ENCODE measurements around the gene GPR108.

Gene GPR108

DNA sequence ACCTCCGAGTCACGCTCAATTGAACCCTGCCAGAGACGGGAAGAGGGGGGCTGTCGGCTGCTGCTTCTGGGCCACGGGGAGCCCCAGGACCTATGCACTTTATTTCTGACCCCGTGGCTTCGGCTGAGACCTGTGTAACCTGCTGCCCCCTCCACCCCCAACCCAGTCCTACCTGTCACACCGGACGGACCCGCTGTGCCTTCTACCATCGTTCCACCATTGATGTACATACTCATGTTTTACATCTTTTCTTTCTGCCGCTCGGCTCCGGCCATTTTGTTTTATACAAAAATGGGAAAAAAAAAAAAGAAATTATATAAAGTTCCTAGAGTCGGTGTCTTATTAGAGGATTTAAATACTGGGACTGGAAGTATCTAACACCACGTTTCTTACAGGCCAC is 13.8 kb upstream of the GPR108 start:
- TF ChIP-seq FOXM1 (IDR thresholded peaks at IDR 0.05; ENCODE audit: borderline replicate concordance, low read depth) (no peak), CREB1 (IDR thresholded peaks at IDR 0.05; ENCODE audit: low read depth) (no peak), TCF12 (IDR thresholded peaks at IDR 0.05; ENCODE audit: low read depth) (no peak), NFIC (IDR thresholded peaks at IDR 0.05) (no peak), YY1 (IDR thresholded peaks at IDR 0.05; ENCODE audit: low read depth) (no peak), TEAD4 (IDR thresholded peaks at IDR 0.05) (no peak), CEBPB (IDR thresholded peaks at IDR 0.05) (no peak), ZBTB7A (IDR thresholded peaks at IDR 0.05; ENCODE audit: low read depth) (no peak), RAD21 (IDR thresholded peaks at IDR 0.05; ENCODE audit: low read depth) (no peak), EGR1 (IDR thresholded peaks at IDR 0.05) (no peak), REST (IDR thresholded peaks at IDR 0.05; ENCODE audit: low read depth) (no peak), USF1 (IDR thresholded peaks at IDR 0.05) (no peak), EP300 (IDR thresholded peaks at IDR 0.05; ENCODE audit: borderline replicate concordance) (no peak), TAF1 (IDR thresholded peaks at IDR 0.05; ENCODE audit: low read depth) (no peak)
- TF ChIP-seq, protein P1, sequence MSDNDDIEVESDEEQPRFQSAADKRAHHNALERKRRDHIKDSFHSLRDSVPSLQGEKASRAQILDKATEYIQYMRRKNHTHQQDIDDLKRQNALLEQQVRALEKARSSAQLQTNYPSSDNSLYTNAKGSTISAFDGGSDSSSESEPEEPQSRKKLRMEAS (IDR thresholded peaks at IDR 0.05), result no peak

DNA sequence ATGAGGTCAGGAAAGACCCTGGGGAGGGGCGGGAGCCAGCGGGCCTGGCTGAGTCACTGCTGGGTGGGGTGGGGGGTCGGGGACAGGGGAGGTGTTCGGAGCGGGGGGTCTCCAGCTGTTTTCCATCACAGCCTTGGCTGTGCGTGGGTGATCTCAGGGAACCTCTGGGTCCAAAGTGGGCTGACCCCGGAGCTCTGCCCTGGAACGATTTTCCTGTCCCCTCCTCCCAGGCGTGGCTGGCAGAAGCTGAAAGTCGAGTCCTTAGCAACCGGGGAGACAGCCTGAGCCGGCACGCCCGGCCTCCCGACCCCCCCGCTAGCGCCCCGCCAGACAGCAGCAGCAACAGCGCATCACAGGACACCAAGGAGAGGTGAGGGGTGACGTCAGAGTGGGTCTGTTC is 12.7 kb upstream of the GPR108 start:
- TF ChIP-seq EP300 (IDR thresholded peaks at IDR 0.05; ENCODE audit: borderline replicate concordance) (no peak), RAD21 (IDR thresholded peaks at IDR 0.05; ENCODE audit: low read depth) (no peak), CEBPB (IDR thresholded peaks at IDR 0.05) (no peak), TEAD4 (IDR thresholded peaks at IDR 0.05) (no peak), ZBTB7A (IDR thresholded peaks at IDR 0.05; ENCODE audit: low read depth) (no peak), CREB1 (IDR thresholded peaks at IDR 0.05; ENCODE audit: low read depth) (no peak), USF1 (IDR thresholded peaks at IDR 0.05) (no peak), TCF12 (IDR thresholded peaks at IDR 0.05; ENCODE audit: low read depth) (no peak)

- peak; percentile 40 for TF ChIP-seq TEAD4 (IDR thresholded peaks at IDR 0.05)
- TF ChIP-seq CEBPB (IDR thresholded peaks at IDR 0.05), result peak; percentile 78
Observed at GRCh38 chr19:6748543-6748942, 11.2 kb upstream of the GPR108 start.

GRCh38 chr19:6745965-6746364 is 8.6 kb upstream of the GPR108 start:
- TF ChIP-seq TEAD4 (IDR thresholded peaks at IDR 0.05), result no peak
- TF ChIP-seq TAF1 (IDR thresholded peaks at IDR 0.05; ENCODE audit: low read depth), result no peak
- TF ChIP-seq EP300 (IDR thresholded peaks at IDR 0.05; ENCODE audit: borderline replicate concordance), result no peak
- TF ChIP-seq CREB1 (IDR thresholded peaks at IDR 0.05; ENCODE audit: low read depth), result no peak
- TF ChIP-seq REST (IDR thresholded peaks at IDR 0.05; ENCODE audit: low read depth), result no peak
- TF ChIP-seq CEBPB (IDR thresholded peaks at IDR 0.05), result no peak
- TF ChIP-seq USF1 (IDR thresholded peaks at IDR 0.05), result no peak
- no peak for TF ChIP-seq NFIC (IDR thresholded peaks at IDR 0.05)
- no peak for TF ChIP-seq TCF12 (IDR thresholded peaks at IDR 0.05; ENCODE audit: low read depth)
- no peak for TF ChIP-seq YY1 (IDR thresholded peaks at IDR 0.05; ENCODE audit: low read depth)
- TF ChIP-seq RAD21 (IDR thresholded peaks at IDR 0.05; ENCODE audit: low read depth), result no peak
- TF ChIP-seq FOXM1 (IDR thresholded peaks at IDR 0.05; ENCODE audit: borderline replicate concordance, low read depth), result no peak
- TF ChIP-seq EGR1 (IDR thresholded peaks at IDR 0.05), result no peak
- TF ChIP-seq ZBTB7A (IDR thresholded peaks at IDR 0.05; ENCODE audit: low read depth), result no peak
- TF ChIP-seq, protein P1 (IDR thresholded peaks at IDR 0.05), result no peak

- TF ChIP-seq TCF12 (IDR thresholded peaks at IDR 0.05; ENCODE audit: low read depth) (peak; percentile 62), ZBTB7A (IDR thresholded peaks at IDR 0.05; ENCODE audit: low read depth) (no peak; the same call in 1 of the 2 replicates), EGR1 (IDR thresholded peaks at IDR 0.05) (0 out of 2 replicates have a peak, but pooled peaks have one; percentile 1), YY1 (IDR thresholded peaks at IDR 0.05; ENCODE audit: low read depth) (no peak), FOXM1 (IDR thresholded peaks at IDR 0.05; ENCODE audit: borderline replicate concordance, low read depth) (no peak), USF1 (IDR thresholded peaks at IDR 0.05) (no peak), CEBPB (IDR thresholded peaks at IDR 0.05) (no peak), RAD21 (IDR thresholded peaks at IDR 0.05; ENCODE audit: low read depth) (no peak), TEAD4 (IDR thresholded peaks at IDR 0.05) (peak; percentile 83), EP300 (IDR thresholded peaks at IDR 0.05; ENCODE audit: borderline replicate concordance) (peak; percentile 69), TAF1 (IDR thresholded peaks at IDR 0.05; ENCODE audit: low read depth) (no peak; the same call in 1 of the 2 replicates), NFIC (IDR thresholded peaks at IDR 0.05) (peak; percentile 91), CREB1 (IDR thresholded peaks at IDR 0.05; ENCODE audit: low read depth) (no peak), REST (IDR thresholded peaks at IDR 0.05; ENCODE audit: low read depth) (no peak)
- TF ChIP-seq, protein P1 (IDR thresholded peaks at IDR 0.05), result peak; percentile 67
Observed at GRCh38 chr19:6744381-6745301, 7.3 kb upstream of the GPR108 start.
